Measurements from ENCODE around the gene FLNB. TPM values are rescaled to one million over a fixed set of nuclear protein-coding genes. Genes with fewer than 3 reads are reported as not detected.

FLNB gene
- total and polyA plus RNA-seq, 2 of the 8 experiments (the other 6 are each of a cell fraction or from before 2014, with no cell fraction given), result 72.3 to 118 TPM

DNA sequence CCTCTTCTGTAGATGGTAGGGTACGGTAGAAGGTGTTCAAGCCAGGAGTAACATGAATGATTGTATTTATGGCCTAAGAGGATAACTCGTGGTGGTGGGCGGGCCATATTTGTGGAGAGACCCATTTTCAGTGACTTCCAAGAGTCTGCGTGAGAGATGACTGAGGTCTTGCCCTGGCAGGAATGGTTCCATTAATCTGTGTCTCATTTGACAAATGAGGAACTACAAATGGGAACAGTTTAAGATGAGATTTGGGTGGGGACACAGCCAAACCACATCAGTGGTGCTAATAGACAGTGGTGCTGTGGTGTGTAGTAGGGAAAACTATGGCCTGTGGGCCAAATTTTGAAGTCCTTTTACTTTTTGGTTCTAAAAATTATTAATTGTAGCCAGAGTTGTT, 47.1 kb downstream of the FLNB start:
- Histone ChIP-seq H3K23ac (ENCODE audit: insufficient read length) (no peak overlapping the region), H3K4me1 (replicated peaks in 1 of 4; ENCODE audit: control insufficient read depth in 3 of 4, insufficient read depth in 4 of 4, low read length in 3 of 4) (peaks cover 4 to 21% (median 12%) of the 10 kb centered on the region in 4 experiments), H3K56ac (replicated peaks; ENCODE audit: insufficient read length, low read depth, low read length) (no peak overlapping the region), H2BK15ac (ENCODE audit: low read length) (no peak overlapping the region), H3K4ac (replicated peaks; ENCODE audit: insufficient read length, low read depth, low read length) (no peak overlapping the region), H3K27me3 (replicated peaks in 1 of 4; ENCODE audit: control insufficient read depth in 3 of 4, extremely low read depth in 1 of 4, insufficient read depth in 3 of 4, low read length in 3 of 4) (no peaks in the 10 kb centered on the region), H3K4me2 (ENCODE audit: insufficient read depth in 1 of 2, low read depth in 2 of 2, low read length in 2 of 2) (no peak overlapping the region), H3K9ac (replicated peaks in 1 of 4; ENCODE audit: extremely low read depth in 1 of 4, low read depth in 3 of 4, low read length in 3 of 4) (no peak overlapping the region), H3K27ac (ENCODE audit: low read depth, low read length) (no peak overlapping the region), H4K8ac (ENCODE audit: extremely low read depth, insufficient read depth, low read length) (no peak overlapping the region), H2AK5ac (ENCODE audit: low read depth, low read length) (no peak overlapping the region), H3K79me2 (ENCODE audit: control insufficient read depth in 1 of 2, insufficient read depth in 2 of 2, low read length in 2 of 2) (peaks cover 12 to 89% of the 10 kb centered on the region in 2 experiments), H4K20me1 (replicated peaks in 1 of 2; ENCODE audit: control insufficient read depth in 1 of 2, insufficient read depth in 2 of 2, low read length in 2 of 2) (peaks cover 3 to 7% of the 10 kb centered on the region in 2 experiments), H3K23me2 (ENCODE audit: low read depth, low read length) (no peaks in the 10 kb centered on the region), H4K91ac (replicated peaks; ENCODE audit: insufficient read length, low read length) (no peak overlapping the region), H3K14ac (ENCODE audit: insufficient read length) (no peak overlapping the region), H3K79me1 (ENCODE audit: low read depth, low read length) (peaks cover 20% of the 10 kb centered on the region), H2BK20ac (ENCODE audit: low read length) (no peak overlapping the region), H4K5ac (ENCODE audit: insufficient read length, low read depth, low read length) (no peak overlapping the region), H3K4me3 (ENCODE audit: extremely low read depth in 1 of 4, insufficient read depth in 2 of 4, low read depth in 3 of 4, low read length in 4 of 4) (no peak overlapping the region), H2BK120ac (replicated peaks; ENCODE audit: low read depth, low read length) (no peak overlapping the region), H2BK12ac (ENCODE audit: low read depth, low read length) (no peak overlapping the region), H3K36me3 (ENCODE audit: control insufficient read depth in 2 of 4, insufficient read depth in 4 of 4, low read length in 3 of 4) (no peaks in the 10 kb centered on the region), H3K18ac (ENCODE audit: extremely low read depth, low read length) (no peak overlapping the region), H3K9me3 (ENCODE audit: insufficient read depth in 2 of 2, low read depth in 1 of 2, low read length in 1 of 2) (no peaks in the 10 kb centered on the region), H2AFZ (ENCODE audit: low read length) (no peak overlapping the region), H2BK5ac (ENCODE audit: low read depth, low read length) (no peak overlapping the region)
- DNase-seq (ENCODE audit: low read depth in 1 of 2, low spot score in 2 of 2) (no peak), FAIRE-seq (no peak)
- POLR2A ChIA-PET (ENCODE audit: partially characterized antibody), result interaction anchor here (0.7 kb wide), 1 partner anchor 46 kb away, joined by 3 read pairs; no protein-coding TSS in a partner anchor
- TF ChIP-seq GABPA (IDR thresholded peaks at IDR 0.05; ENCODE audit: borderline replicate concordance, insufficient read depth, low read length) (no peak), EGR1 (IDR thresholded peaks at IDR 0.05; ENCODE audit: borderline replicate concordance, low read depth, low read length) (no peak), BRCA1 (IDR thresholded peaks at IDR 0.05; ENCODE audit: low read depth, low read length) (no peak), RXRA (IDR thresholded peaks at IDR 0.05; ENCODE audit: insufficient read depth, low read depth, low read length) (no peak), JUN (IDR thresholded peaks at IDR 0.05; ENCODE audit: low read depth, low read length) (no peak), BCL11A (IDR thresholded peaks at IDR 0.05; ENCODE audit: low read depth in 2 of 2, low read length in 2 of 2) (no peak), SIRT6 (IDR thresholded peaks at IDR 0.05; ENCODE audit: low read length) (no peak)
- CTCF ChIA-PET (ENCODE audit: partially characterized antibody), result interaction anchor here (1.2 kb wide), 1 partner anchor 77 kb away, joined by 3 read pairs; no protein-coding TSS in a partner anchor
- 91% methylated on average over 4 of the region's 4 CpGs; no CpG with 5 or more reads in 1 of the 2 experiments for WGBS, 2 experiments (ENCODE audit: extremely low coverage in 1 of 2, insufficient coverage in 1 of 2, insufficient read length in 1 of 2, insufficient replicate concordance in 2 of 2, low coverage in 1 of 2, low lambda C conversion rate in 2 of 2, missing lambda C conversion rate in 1 of 2)
